ENCODE results near the gene HNRNPA0.

GRCh38 chr5:137728048-137728447 lies 26.1 kb downstream of the HNRNPA0 start:
- TF ChIP-seq CTCF (IDR thresholded peaks at IDR 0.05), result no peak
- TF ChIP-seq TAF1 (IDR thresholded peaks at IDR 0.05; ENCODE audit: borderline replicate concordance, low read depth, low read length), result no peak
- no peak for TF ChIP-seq MAX (IDR thresholded peaks at IDR 0.05; ENCODE audit: low read depth)
- TF ChIP-seq SMC3 (IDR thresholded peaks at IDR 0.05; ENCODE audit: low read depth, low read length), result no peak
- TF ChIP-seq NFIC (IDR thresholded peaks at IDR 0.05; ENCODE audit: borderline replicate concordance), result no peak
- no peak for TF ChIP-seq PBX3 (IDR thresholded peaks at IDR 0.05)
- TF ChIP-seq MXI1 (IDR thresholded peaks at IDR 0.05; ENCODE audit: low read depth, low read length), result no peak
- no peak for TF ChIP-seq POLR2AphosphoS5 (IDR thresholded peaks at IDR 0.05; ENCODE audit: low read depth, low read length)
- no peak for TF ChIP-seq GABPA (IDR thresholded peaks at IDR 0.05; ENCODE audit: low read depth)
- TF ChIP-seq TEAD4 (IDR thresholded peaks at IDR 0.05; ENCODE audit: borderline replicate concordance, insufficient read depth), result no peak

Data from SK-N-SH (cell line).